ENCODE results near the gene RPTOR.

The RPTOR gene

DNA sequence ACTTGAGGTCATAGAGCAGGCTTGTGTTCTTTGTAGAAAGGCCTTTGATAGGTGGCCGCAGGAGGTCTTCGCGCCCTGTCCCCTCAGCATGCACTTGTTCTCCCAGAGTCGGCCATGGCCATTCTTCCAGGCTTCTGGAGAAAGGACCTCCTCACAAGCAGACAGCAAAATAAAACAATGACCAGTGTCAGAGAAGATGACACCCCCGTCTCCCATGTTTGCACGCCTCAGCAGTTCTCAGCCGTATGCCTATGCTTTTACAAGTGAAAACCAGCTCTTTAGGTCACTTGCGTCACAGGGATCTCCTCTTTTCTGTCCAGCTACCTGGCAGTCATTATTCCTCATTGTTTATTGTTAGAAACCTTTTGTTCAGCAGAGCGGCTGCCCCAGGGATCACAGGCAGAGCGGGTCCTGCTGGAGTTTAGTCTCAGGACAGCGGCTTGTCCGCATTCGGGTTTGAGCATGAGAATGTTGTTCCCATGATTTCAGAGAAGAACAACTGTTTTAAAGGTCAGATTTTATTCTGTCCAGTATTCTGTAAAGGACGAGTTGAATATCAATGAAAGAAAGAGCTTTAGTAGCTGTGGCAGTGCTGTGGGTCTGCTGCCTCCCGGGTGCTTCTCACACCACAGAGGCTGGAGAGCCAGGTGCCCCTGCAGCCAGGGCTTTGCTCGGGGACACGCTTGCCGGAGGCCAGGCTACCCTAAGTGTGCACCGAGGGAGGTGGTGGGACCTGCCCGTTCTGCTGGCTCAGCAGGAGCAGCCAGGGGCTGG, 123.9 kb downstream of the RPTOR start:
- no peak for DNase-seq (ENCODE audit: low read depth)

DNA sequence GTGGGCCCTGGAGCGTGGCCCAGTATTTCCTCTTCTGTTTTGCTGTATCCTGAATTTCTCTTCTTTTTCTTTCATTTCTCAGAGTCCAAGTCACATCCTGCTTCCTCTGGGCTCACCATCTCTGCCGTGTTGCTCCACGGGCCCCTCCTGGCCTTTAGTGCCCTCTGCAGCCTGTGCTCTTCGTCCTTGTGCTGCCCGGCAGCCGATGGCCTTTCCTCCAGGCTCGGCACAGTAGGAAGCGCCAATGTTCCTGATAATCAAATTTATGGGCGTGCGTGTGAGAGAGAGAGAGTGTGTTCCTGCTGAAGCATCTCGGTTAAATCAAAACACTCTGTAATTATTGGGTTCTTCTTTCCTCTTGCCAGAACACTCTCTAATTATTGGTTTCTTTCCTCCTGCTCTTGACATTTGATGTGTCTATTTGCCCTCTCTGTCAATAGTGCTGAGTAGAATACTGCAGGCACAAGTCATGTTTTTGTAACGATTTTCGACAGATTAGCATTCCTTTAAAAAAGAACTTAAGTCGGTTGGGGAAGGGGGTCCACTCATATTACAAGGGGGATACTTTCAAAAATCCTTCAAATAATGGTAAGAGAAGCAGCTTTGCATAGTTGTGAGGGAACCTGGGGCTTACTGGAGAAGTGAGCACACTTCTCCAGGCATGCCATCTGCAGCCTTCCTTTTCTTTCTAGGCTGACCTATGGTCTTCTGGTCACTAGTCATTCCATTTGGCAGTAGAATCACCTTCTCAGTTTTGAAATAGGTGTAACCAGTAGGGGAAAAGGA, 126.6 kb downstream of the RPTOR start:
- DNase-seq (ENCODE audit: low read depth) = no peak

DNA sequence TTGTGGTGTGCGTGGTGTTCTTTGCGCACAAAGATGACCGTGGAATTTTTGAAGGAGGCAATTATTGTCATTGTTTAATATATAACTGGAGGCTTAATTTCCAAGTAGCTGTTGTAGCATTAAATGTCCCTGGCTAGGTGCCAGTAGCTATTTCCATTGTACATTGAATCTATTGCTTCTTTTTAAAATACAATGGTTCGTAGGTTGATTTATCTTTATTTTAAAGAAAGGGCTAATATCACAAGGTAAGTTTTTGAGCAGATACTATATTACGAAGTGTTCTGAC, 127.1 kb downstream of the RPTOR start:
- DNase-seq (ENCODE audit: low read depth) = no peak

DNA sequence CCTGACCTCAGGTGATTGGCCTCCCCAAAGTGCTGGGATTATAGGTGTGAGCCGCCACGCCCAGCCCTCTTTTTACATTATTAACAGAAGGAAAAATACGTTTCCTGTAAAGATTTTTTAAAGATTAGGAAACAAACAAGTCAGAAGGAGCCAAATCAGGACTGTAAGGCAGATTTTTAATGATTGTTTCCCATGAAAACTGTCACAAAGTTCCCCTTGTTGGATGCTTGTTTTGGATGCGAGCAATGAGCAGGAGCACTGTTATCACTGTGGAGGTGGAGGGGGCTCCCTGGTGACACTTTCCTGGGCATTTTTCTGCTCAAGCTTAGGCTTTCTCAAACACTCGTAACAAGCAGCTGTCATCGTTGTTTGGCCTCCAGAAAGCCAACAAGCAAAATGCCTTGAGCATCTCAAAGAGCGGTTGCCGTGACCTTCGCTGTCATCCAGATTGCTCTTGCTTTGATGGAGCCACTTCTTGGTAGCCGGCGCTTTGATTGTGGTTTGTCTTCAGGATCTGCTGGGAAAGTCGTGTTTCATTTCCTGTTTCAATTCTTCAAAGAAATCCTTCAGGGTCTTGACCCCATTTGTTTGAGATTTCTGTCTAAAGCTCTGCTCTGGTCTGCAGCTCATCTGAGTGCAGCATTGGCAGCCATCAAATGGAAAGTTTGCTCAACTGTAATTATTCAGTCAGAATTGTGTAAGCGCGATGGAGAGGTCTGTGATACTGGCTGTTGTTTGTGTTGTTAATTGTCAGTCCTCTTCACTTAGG, 128.7 kb downstream of the RPTOR start:
- DNase-seq (ENCODE audit: low read depth) = no peak

DNA sequence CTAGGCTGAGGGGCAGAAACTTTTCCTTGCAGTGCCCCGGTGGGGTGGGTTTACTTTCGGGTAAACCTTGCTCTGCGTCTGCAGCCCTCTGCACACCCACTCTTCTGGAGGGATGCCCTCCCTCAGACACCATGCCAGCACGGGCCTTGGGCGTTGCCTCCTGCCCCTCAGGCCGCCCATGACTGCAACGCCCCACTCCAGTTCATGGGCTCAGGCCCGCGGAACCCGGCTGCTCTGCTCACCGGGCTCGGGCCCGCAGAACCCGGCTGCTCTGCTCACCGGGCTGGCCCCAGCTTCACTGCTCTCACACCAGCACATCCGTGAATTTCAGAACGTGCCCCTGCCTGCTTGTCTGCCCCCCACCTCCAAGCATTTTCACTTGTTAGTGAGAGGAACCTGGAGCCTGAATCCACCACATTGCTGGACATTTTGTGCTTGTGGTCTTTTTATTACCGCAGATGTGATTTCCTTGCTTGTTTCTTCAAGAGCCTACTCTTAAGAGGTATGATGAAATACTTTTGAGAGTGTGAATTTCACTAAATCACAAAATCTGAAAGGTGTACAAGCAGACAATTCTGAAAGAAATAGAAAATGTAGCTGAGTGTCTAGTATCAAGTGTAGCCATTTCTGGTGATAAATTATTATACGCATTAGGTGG, 130.9 kb downstream of the RPTOR start:
- DNase-seq (ENCODE audit: low read depth) = no peak

DNA sequence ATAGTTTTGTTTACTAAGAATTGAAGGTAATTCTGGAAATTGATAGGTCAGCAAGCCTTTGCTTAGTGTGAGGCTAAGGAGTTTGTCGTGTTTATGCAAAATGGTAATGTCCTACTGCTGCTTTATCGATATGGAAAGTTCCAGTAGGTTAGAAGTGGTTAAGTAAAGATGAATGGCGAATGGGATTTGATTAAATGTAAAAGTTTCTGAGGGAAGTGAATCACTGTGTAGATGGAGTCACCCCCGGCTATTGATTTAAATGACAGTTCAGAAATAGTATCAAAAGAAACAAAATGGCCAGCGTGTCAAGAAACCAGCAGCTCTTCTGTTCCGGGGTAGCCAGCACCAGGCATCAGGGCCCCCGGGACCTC, 131.4 kb downstream of the RPTOR start:
- DNase-seq (ENCODE audit: low read depth) = no peak

DNA sequence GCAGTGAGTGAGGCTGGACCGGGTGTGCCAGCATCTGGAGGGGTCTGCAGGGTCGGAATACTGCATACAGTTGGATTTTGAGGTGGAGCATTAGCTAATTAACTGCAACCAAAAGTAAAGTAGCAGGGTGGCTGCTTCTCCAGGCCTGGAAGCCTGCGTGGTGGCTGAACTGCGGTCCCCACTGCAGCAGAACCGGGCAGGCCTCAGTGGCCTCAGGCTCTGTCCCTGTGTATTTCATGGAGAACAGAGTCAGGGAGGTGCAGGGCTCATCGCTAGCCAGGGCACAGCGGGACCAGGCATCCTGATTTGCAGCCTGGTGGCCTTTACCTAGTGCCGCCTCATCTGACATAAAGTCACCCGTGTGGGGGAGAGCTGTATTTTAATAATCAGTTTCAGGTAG, 131.9 kb downstream of the RPTOR start:
- no peak for DNase-seq (ENCODE audit: low read depth)

DNA sequence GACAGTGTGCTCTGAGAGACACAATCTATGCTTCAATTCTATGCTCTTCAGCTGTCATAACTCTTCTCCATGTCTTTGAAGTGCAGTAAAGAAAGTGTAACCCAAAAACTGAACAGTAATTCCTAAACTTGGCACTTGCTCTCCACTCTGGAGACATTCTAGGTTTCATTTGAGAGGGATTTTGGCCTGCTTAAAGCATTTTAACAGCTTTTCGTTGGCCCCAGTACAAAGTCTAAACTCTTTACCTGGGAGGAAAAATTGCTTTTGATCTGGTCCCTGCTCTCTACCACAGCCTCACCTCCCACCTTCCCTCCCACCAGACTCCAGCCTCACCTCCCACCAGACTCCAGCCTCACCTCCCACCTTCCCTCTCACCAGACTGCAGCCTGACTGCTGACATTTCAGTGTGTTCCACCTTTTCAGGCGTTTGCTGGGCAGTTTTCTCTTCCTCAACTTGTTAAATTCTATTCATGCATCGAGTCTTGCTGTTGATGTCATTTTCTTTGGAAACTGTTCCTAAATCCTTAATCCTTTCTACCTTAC, 132.6 kb downstream of the RPTOR start:
- DNase-seq (ENCODE audit: low read depth) = no peak

DNA sequence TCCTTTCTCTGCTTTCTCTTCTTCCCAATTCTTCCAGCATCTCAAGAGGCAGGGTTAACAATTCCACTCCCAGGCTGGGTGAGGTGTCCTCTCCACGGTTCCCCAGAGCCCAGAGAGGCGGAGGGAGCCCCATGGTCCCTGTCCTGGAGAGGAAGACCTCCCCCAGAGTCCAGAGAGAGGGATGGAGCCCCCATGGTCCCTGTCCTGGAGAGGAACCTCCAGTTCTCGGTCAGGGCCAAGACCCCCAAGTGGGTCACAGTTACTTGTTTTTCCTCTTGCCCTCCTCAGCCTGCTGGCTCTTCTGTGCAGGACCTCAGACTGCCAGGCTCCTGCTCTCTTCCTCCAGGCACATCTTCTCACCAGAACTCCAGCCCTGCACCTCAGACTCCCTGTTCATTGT, 135.2 kb downstream of the RPTOR start:
- DNase-seq (ENCODE audit: low read depth) = no peak

DNA sequence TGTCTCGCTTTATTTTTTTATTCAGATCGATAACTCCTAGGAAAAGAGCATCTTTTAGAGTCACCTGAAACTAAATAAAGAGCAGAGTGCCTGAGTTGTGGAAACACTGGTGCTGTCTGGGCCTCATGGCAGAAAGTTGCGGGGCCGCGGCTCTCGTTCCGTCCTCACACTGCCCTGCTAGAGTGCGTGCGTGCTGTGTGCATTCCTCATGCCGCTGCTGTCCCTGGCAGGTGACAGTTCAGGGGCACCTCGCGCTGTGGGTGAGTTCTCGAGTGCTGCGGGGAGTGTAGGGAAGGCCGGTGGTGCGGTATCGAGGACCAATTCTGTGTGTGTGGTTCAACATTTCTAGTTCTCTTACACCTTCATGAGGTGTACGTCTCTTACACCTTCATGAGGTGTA, 136.6 kb downstream of the RPTOR start:
- DNase-seq (ENCODE audit: low read depth) = no peak

DNA sequence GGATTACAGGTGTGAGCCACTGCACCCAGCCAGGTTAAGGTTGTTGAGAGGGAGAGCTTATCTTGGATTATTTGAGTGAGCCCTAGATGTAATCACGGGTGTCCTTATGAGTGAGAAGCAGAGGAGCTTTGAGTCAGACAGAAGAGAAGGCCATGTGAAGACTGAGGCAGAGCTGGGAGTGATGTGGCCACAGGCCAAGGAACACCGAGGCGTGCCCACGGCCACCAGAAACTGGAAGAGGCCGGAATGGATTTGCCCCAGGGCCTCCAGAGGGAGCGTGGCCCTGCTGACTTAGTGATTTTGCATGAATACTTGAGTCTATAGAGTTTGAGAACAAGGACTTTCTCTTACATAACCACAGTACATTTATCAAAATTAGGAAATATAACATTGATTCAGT, 137.7 kb downstream of the RPTOR start:
- DNase-seq (ENCODE audit: low read depth) = no peak

DNA sequence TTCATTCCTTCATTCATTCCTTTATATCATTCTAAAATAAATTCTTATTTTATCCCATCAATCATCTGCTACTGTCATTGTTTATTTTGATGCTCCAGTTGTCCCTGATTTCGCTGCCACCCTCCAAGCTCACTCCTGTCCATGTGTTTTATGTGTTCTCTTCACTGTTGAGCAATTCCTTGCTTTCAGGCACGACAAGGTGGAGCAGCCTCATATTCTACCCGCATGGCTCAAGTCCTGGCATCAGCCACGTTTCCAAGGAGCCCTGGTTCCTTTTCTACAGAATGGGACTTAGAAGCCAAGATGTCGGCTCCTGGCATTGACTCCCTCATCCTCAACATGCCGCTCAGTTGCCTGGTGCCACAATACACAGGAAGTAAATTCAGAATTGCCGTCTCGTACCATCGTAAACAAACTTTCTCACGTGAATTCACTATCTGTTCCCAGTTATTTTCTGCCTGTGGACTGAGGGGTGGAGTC, 139.0 kb downstream of the RPTOR start:
- DNase-seq (ENCODE audit: low read depth) = no peak

DNA sequence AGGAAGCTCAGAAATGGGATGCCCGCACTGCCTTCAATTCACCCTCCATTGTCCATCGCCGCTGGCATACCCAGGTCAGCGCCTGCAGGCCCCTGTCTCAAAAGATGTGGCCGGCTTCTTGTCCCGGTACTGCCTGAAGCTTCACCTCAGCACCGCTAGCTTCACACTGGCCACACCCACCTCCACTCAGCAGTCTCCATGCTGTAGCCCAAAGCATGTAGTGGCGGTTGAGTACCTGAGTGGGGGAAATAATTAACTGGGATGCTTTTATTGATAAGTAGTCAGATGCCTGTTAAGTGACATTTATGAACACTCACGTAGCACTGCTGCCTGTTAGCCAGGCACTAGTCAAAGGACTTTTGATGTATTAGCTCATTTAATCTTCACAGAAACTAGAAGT, 143.2 kb downstream of the RPTOR start:
- DNase-seq (ENCODE audit: low read depth) = no peak

DNA sequence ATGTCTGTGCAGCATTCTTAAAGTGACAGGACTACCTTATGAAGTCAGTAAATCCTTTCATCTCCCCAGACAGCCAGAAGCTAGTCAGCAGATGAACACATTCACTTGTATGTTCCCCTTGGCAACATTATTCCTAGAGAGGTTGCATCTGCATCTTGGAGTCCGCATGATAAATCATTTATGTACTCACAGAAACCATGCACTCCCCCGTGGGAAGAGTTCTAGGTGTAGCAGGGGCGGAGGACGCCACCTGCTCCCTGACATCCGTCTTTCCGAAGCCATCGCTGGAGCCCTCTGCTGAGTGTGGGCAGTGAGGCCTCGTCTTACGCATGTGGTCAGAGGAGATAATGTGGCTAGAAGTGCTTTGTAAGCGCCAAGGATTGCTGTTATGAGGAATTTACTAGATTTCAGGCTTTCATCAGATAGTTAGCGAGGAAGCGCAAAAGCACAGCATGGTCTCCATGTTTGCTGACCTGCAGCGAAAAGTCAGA, 144.5 kb downstream of the RPTOR start:
- peak; percentile 43 for DNase-seq (ENCODE audit: low read depth)

DNA sequence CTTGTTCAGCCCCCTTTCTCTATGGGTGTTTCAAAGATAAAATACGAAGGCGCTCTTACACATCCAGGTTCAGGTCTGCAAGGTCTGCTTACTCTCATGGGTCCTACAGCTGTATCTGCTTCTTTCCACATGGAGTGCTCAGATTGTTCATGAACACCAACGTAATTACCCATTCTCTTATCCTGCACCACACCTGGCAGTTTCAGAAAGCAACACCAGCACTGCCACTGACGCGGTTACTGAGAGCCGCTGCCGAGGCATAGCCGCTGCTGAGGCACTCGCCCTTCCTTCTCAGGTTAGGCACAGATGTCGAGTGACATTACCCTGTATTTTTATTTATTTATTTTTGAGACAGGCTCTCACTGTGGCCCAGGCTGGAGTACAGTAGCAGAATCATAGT, 147.1 kb downstream of the RPTOR start:
- no peak for DNase-seq (ENCODE audit: low read depth)

DNA sequence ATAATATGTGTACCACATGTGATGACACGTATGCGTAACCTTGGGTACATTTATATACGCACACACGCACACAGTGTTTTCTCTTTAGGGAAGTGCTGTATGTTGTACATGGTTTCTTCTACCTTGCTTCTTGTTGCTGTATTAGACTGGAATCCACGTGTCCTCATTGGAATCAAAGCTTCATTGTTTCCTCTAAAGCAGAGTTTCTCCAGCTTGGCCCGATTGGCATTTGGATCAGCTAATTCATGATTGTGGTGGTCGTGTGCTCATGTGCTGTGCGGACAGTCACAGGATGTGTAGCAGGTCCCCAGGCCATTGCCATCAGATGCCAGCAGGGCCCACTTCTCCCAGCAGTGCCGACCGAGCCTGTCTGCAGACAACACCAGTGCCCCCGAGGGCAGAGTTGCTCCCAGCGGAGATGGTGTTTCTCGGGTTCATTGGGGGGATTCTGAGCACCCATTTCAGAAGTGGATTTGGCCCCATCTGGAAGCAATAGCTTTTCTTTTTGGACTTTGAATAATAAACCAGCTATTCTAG, 148.4 kb downstream of the RPTOR start:
- no peak for DNase-seq (ENCODE audit: low read depth)

DNA sequence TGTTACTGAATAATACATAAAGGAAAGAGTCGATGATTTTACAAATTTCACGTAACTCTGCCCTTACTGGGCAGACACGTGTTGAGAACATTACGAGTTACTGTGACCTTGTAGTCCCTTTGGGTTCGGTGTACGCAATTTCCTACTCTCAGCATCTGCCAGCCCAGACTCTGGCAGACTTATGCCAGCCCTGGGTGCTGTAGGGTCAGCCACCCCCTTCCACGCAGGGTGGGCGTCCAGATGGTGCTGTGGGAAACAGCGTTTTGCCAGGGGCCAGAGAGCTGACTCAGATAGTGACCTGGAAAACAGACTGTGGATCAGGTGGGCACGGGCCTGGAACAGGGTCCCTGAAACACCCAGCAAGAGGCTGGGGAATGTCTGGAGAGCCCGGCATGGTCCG, 148.9 kb downstream of the RPTOR start:
- no peak for DNase-seq (ENCODE audit: low read depth)

DNA sequence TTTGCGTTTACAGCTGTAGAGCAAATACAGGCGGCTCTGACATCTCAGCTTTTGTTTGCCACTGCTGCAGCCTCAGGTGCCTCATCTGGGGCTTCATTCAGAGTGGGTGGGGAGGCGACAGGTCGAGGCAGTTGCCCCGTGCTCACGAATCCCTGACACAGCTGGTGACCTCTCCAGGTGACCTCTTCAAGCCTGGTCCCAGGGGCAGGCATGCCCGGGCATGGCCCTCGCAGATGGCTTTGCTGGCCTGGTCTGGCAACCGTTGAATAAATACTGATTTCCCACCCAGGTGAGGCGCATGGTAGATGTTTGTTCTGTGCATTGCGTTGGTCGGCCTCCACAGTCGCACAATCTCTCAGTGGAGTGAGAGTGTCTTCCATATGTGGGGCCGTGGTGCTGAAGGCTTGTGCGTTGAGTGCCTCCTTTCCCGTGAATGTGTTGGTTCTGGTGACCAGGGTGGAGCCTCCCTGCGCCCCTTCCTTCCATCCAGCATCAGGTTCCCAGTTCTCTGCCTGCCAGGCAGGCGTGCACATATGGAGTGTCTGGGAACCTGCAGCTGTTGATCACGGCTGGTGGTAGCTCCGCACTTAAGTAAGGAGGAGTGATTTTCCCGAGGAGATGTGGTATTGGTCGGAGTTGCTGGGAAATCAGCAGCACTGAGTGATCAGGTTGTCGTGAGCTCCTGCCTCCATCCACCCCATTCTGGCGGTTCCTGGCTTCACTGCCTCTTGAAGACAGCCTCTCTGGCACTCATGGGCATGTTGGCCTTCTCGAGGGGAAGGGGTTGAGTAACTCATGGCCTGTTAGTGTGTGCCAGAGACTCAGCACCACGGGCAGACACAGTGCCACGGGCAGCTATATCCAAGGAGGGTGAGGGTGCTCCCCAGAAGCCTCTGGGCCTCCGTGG, 149.7 kb downstream of the RPTOR start:
- DNase-seq (ENCODE audit: low read depth) = no peak

DNA sequence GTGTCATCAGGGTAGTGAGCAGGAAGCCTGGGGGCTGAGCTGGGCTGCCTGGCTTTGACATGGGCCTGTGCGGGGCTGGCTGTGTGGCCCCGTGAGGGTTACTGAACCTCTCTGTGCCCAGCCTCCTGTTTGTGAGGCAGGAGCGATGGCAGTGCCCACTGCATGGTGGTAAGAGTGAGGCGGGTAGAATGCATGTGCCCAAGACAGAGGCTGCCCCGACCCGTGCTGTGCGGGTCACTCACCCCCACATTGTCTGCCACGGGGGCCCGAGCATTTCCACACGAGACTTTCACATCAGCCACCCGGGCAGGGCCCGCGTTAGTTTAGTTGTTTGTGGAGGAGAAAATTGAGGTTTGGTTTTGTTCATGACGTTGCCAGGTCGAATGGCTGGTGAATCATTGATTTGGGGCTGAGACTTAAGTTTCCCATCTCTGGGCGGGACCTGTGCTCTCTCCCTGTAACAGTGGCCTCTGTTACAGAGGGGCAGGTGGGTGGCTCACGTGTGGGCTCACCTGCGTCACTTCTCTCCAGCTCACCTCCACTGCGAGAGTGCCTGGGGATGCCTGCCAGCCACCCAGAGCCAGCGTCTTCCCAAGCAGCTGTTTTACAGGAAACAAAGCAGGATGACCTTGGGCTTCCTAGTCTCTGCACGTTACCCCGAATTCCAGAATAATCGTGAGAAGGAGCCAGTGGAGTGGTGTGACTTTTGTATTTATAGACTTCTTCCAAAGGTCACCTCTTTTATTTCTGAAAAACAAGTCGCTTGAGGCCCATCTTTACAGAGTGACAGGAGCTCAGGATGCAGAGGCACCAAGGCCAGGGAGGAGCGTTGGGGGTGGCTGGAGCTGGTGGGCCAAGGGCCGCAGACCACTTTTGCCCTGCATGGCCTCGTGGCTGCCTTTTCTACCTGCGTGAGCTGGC, 150.6 kb downstream of the RPTOR start:
- no peak for DNase-seq (ENCODE audit: low read depth)

DNA sequence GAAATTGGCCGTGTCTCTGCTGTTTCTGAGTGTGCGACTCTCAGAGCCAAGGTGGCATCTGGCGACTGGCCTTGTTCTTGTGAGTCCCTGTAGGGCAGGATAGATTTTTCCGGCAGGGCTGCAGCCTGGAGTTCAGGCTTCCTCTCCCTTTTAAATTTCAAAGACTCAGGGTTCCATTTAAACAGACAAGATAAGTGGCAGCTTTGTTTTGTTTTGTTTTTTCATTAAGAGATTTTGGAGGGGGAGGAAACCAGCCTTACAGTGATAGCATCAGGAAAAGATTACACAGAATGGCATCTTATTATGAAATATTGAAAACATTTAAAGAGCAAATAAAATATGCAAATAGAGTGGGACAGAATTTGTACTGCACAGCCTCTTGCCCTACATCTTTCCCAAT, 151.3 kb downstream of the RPTOR start:
- DNase-seq (ENCODE audit: low read depth) = no peak
